IPS DF 19.7 (cell line): ENCODE results near the gene ZNF282.
"Not testable (repeated sequence)": the region's sequence is repeated elsewhere in the genome, so short reads cannot be mapped to it uniquely, and the experiment has no call there.

Experiments
- DNase-seq: peaks from one replicate; pipeline ENCODE4 v3.0.0-alpha.2; 2013; ENCODE audit warnings: low read depth, low spot score

The ZNF282 gene

DNA sequence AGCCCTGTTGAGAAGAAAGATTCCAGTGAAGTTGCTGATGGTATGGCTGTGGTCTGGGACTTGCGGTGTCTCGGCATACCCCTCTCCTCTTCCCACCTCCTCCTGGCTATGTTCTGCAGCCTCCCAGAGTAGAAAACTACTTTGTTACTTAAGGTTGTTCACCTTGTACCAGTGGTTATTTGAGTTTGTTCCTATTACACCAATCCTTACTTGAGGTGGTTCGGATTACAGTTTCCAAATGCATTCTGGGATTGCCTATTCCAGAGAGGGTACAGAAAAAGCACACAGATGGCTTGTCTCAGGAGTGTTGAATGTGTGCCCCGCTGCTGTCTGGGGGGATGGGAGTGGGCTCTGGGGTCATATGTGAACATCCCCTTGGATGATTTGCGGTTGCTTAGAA lies 59.8 kb downstream of the ZNF282 start:
- DNase-seq: no peak

DNA sequence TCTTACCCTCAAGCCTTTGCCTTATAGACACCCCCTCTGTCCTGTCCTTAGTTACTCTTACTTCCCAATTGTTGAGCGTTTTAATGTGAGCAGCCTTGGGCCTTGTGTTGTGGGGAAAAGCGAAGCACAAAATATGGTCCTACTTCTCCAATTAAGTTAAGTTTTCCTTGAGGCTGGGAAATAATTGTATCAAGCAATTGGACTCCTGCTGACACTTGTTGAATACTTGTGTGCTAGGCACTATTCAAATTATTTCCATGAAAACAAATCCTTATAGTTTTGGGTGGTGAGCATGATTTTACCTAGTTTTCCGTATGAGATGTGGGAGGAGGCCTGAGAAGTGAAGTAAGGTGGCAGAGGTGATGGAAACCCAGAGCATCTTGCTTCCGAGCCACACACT lies 61.2 kb downstream of the ZNF282 start:
- no peak for DNase-seq

DNA sequence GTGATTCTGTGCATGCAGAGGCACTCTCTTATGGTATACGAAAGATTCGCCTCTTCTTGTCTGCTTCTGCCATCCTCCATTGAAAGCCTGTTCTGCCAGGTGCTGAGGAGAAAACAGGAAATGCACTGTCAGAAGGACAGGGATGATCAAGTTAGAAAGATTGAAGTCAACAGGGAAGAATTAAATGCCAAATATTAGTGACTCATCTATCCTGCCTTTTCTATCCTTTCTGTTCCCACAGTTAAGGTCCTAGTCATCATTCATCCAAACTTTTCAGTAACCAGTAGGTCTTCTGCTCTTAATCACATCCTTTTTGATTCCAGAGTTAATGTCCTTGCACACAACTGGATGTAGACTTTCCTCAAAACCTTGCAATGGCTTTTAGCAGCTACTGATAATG lies 61.8 kb downstream of the ZNF282 start:
- DNase-seq: no peak

DNA sequence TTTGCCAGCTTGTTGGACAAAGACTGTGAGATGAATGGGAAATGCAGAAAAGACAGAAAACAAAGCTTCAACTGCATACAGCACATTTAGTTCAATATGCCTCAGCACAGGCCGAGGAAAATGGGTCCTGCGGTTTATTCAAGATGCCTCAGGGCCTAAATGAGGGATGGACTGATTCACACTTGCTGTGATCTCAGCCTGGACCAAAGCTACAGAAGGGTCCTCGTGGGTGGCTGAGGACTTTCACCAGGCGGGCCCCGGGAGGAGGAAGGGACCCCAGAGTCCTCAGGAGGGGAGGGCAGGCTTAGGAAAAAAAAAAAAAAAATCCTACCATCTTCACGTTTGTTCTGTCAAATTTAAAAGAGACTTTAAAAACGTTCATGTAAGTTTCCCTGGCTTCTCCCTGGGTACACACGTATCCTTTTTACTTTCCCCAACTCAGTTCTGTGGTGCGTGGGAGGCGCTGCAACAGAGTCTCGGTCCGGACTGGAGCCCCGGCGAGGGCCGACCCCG lies 66.0 kb downstream of the ZNF282 start:
- no peak for DNase-seq

DNA sequence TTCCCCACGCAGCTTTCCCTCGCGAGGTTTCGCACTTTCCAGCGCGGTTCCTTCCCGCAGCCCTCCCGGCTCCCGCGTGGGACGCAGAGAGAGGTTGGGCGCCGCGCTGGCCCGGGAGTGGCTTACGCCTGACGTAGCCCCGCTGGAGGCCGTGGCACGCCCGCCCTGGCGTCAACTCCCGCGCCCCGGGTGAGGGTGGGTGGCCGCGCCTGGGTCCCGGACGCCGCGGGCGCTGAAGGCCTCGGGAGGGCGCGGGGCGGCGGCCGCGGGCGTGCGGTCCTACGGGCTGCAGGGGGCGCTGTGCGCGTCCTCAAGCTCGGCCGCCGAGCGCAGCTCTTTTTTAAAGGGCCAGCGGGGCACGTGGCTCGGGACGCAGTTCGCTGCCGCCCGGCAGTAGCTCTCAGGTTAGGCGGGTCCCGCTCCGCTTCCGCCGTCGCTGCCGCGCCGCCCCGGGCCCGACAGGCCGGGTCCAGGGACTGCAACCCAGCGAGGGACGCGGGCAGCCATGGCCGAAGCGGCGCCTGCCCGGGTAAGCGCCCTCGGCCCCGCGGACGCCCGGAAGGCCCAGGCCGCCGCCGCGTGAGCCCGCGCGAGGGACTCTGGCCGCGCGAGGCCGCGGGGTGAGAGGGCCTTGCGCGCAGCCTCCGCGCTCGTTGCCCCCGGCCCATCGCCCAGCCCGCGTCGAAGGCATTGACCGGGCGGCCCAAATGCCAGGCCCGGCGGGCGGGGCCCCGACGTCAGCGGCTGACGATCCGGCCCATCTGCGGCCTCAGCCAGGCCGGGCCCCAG lies 66.7 kb downstream of the ZNF282 start, which contains the start of gene ZNF783:
ZNF783 (plus strand) TSS at position 368 of the 789 bp plus-strand sequence; CDS start at position 506, 138 bp downstream.
- DNase-seq: peak; percentile 45

DNA sequence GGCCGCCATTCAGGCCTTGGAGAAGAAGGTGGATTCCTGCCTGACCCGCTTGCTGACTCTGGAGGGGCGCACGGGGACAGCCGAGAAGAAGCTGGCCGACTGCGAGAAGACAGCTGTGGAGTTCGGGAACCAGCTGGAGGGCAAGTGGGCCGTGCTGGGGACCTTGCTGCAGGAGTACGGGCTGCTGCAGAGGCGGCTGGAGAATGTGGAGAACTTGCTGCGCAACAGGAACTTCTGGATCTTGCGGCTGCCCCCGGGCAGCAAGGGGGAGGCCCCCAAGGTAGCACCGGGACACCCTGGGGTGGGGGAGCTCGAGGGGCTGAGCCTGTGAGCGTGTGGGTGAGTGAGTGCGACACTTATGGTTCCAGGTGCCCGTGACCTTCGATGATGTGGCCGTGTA lies 71.1 kb downstream of the ZNF282 start:
- no peak for DNase-seq

DNA sequence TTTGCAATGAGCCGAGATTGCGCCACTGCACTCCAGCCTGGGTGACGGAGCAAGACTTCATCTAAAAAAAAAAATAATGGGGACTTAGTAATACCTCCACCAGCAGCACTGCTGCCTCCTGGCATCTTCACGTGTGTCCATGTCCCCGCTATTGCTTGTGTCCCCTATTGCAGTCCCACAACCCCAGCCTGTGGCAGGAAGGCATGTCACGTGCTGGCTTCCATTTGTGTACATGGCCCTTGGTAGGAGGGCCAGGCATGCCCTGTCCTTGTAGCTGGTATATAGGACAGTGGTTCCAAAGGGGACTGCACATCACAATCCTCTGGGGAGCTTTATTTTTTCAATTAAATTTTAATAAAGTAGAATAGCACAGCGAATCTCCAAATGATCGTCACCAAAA lies 72.4 kb downstream of the ZNF282 start:
- DNase-seq: no peak

DNA sequence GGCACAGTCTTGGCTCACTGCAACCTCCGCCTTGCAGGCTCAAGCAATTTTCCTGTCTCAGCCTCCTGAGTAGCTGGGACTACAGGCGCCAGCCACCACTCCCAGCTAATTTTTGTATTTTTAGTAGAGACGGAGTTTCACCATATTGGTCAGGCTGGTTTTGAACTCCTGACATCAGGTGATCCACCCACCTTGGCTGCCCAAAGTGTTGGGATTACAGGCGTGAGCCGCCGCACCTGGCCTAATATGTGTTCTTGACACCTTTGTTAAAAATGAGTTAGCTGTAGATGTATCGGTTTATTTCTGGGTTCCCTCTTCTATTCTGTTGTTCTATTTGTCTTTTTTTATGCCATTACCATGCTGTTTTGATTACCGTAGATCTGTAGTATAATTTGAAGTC lies 79.1 kb downstream of the ZNF282 start:
- not testable (repeated sequence) for DNase-seq
